ENCODE results near the gene KLHL7.

The KLHL7 gene

DNA sequence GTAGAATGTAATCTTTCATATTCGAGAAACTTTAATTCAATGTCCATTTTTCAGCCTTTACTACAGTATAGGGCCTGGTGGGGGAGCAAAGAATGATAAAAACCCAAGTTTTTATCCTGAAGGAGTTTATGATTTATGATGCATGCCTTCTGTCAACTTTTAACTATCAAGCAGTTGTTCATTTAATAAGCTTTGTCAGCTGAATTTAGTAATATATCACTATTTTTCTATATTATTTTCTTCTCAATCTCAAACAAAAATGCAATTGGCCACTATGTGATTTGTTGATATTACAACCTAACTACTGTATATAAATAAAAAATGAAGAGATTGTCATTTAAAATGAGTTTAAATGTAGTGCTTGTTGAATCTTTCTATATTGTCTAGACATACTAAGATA lies 78.7 kb downstream of the KLHL7 start:
- Histone ChIP-seq H3K79me2 (ENCODE audit: insufficient read depth, low read length) (peaks cover 58% of the 10 kb centered on the region), H3K9me3 (ENCODE audit: low read length) (no peaks in the 10 kb centered on the region), H3K4me1 (ENCODE audit: insufficient read depth, low read length, severe bottlenecking) (peaks cover 32% of the 10 kb centered on the region), H3K27ac (ENCODE audit: low read depth, low read length, poor library complexity, severe bottlenecking) (no peak overlapping the region), H4K20me1 (ENCODE audit: insufficient read depth, low read length) (0 out of 2 replicates have a peak, but pooled peaks cover 2% of the 10 kb centered on the region), H3F3A (ENCODE audit: insufficient read depth, low read length) (no peaks in the 10 kb centered on the region), H3K9ac (ENCODE audit: low read length) (peak overlapping the region; percentile 93), H2AFZ (ENCODE audit: low read length) (no peak overlapping the region), H3K36me3 (ENCODE audit: insufficient read depth, low read length) (peaks cover 53% of the 10 kb centered on the region), H3K9me2 (ENCODE audit: low read depth, low read length) (no peaks in the 10 kb centered on the region), H3K27me3 (ENCODE audit: insufficient read depth, low read length) (no peaks in the 10 kb centered on the region), H3K4me3 (ENCODE audit: low read depth, low read length, poor library complexity, severe bottlenecking) (peak overlapping the region; percentile 90), H3K4me2 (ENCODE audit: low read length) (peak overlapping the region; percentile 64)
- no peak for TF ChIP-seq EZH2 (IDR thresholded peaks at IDR 0.05; ENCODE audit: borderline replicate concordance, low read length)
- TF ChIP-seq, protein P1, sequence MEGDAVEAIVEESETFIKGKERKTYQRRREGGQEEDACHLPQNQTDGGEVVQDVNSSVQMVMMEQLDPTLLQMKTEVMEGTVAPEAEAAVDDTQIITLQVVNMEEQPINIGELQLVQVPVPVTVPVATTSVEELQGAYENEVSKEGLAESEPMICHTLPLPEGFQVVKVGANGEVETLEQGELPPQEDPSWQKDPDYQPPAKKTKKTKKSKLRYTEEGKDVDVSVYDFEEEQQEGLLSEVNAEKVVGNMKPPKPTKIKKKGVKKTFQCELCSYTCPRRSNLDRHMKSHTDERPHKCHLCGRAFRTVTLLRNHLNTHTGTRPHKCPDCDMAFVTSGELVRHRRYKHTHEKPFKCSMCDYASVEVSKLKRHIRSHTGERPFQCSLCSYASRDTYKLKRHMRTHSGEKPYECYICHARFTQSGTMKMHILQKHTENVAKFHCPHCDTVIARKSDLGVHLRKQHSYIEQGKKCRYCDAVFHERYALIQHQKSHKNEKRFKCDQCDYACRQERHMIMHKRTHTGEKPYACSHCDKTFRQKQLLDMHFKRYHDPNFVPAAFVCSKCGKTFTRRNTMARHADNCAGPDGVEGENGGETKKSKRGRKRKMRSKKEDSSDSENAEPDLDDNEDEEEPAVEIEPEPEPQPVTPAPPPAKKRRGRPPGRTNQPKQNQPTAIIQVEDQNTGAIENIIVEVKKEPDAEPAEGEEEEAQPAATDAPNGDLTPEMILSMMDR (IDR thresholded peaks at IDR 0.05; ENCODE audit: low read length) = no peak

DNA sequence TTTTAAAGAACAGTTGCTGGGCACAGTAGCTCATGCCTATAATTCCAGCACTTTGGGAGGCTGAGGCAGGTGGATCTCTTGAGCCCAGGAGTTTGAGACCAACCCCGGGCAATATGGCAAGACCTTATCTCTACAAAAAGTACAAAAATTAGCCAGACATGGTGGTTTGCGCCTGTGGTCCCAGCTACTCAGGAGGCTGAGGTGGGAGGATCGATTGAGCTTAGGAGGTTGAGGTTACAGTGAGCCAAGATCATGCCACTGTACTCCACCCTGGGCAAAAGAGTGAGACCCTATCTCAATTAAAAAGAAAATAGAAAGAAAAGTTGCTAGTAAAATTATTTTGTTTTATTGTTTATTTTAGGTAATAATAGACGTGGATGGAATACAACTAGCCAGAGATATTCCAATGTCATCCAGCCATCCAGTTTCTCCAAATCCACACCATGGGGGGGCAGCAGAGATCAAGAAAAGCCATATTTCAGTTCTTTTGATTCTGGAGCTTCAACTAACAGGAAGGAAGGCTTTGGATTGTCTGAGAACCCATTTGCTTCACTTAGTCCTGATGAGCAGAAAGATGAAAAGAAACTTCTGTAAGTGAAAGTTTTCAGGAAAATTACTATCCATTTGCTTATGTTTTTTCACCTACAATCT lies 79.2 kb downstream of the KLHL7 start:
- H3K4me1 ChIP-seq (ENCODE audit: insufficient read depth, low read length, severe bottlenecking) = peaks cover 32% of the 10 kb centered on the region
- no peak for TF ChIP-seq EZH2 (IDR thresholded peaks at IDR 0.05; ENCODE audit: borderline replicate concordance, low read length)
- TF ChIP-seq, protein P1 (IDR thresholded peaks at IDR 0.05; ENCODE audit: low read length) = peak; percentile 45
- H3K9me3 ChIP-seq (ENCODE audit: low read length) = no peaks in the 10 kb centered on the region
- H3K4me3 ChIP-seq (ENCODE audit: low read depth, low read length, poor library complexity, severe bottlenecking) = peak overlapping the region; percentile 90
- peaks cover 58% of the 10 kb centered on the region for H3K79me2 ChIP-seq (ENCODE audit: insufficient read depth, low read length)
- H3F3A ChIP-seq (ENCODE audit: insufficient read depth, low read length) = no peaks in the 10 kb centered on the region
- no peak overlapping the region for H3K9ac ChIP-seq (ENCODE audit: low read length)
- no peaks in the 10 kb centered on the region for H3K9me2 ChIP-seq (ENCODE audit: low read depth, low read length)
- H3K4me2 ChIP-seq (ENCODE audit: low read length) = peak overlapping the region; percentile 64; the same call in 1 of the 2 replicates
- H4K20me1 ChIP-seq (ENCODE audit: insufficient read depth, low read length) = 0 out of 2 replicates have a peak, but pooled peaks cover 2% of the 10 kb centered on the region
- H3K27me3 ChIP-seq (ENCODE audit: insufficient read depth, low read length) = no peaks in the 10 kb centered on the region
- H3K27ac ChIP-seq (ENCODE audit: low read depth, low read length, poor library complexity, severe bottlenecking) = no peak overlapping the region
- no peak overlapping the region for H2AFZ ChIP-seq (ENCODE audit: low read length)
- H3K36me3 ChIP-seq (ENCODE audit: insufficient read depth, low read length) = peaks cover 59% of the 10 kb centered on the region

DNA sequence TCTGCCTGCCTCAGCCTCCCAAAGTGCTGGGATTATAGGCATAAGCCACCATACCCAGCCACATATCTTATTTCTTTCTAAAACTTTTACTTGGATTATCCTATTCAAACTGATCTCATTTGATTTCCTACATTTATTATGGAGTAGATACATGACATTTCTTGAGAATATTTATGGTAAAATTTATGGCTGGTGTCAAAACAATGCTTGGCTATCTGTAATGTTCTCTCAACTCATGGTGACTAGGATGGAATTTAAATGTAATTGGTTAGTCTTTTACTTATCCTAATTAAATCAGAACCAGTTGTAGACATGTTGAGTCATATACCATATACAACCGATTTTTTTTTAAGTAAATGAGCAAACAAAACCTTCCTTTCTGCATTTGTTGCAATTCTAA lies 80.4 kb downstream of the KLHL7 start:
- Histone ChIP-seq H3K36me3 (ENCODE audit: insufficient read depth, low read length) (peaks cover 69% of the 10 kb centered on the region), H3K9ac (ENCODE audit: low read length) (no peak overlapping the region), H3K27ac (ENCODE audit: low read depth, low read length, poor library complexity, severe bottlenecking) (no peak overlapping the region), H4K20me1 (ENCODE audit: insufficient read depth, low read length) (0 out of 2 replicates have a peak, but pooled peaks cover 2% of the 10 kb centered on the region), H3K4me3 (ENCODE audit: low read depth, low read length, poor library complexity, severe bottlenecking) (no peak overlapping the region), H3K9me2 (ENCODE audit: low read depth, low read length) (no peaks in the 10 kb centered on the region), H3K27me3 (ENCODE audit: insufficient read depth, low read length) (no peaks in the 10 kb centered on the region), H2AFZ (ENCODE audit: low read length) (no peak overlapping the region), H3K4me2 (ENCODE audit: low read length) (no peak overlapping the region), H3F3A (ENCODE audit: insufficient read depth, low read length) (no peaks in the 10 kb centered on the region), H3K9me3 (ENCODE audit: low read length) (no peaks in the 10 kb centered on the region), H3K4me1 (ENCODE audit: insufficient read depth, low read length, severe bottlenecking) (peaks cover 28% of the 10 kb centered on the region), H3K79me2 (ENCODE audit: insufficient read depth, low read length) (peaks cover 61% of the 10 kb centered on the region)
- TF ChIP-seq, protein P1 (IDR thresholded peaks at IDR 0.05; ENCODE audit: low read length) = no peak
- TF ChIP-seq EZH2 (IDR thresholded peaks at IDR 0.05; ENCODE audit: borderline replicate concordance, low read length) = no peak

Data from OCI-LY1 (cell line).